ENCODE measurements around the gene PELI1.

The PELI1 gene

DNA sequence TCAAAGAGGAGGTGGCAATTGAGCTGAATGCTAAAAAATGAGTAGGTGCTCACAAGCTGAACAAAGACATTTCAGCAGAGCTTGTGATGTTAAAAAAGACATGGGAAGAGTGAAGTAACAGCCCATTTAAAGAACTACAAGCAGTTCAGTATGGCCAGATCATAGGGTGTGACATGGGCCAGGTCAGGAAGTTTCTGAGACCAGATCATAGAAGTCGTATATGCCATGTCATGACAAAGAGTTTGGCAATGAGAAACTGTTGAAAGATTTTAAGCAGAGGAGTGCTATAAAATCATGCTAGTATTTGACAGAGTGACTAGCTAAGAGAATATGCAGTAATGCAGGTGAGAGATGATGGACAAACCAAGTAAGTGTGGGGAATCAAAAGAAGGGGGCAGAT is 7.3 kb upstream of the PELI1 start:
- FAIRE-seq = no peak

- FAIRE-seq = no peak
Measured at GRCh38 chr2:64145714-64146113, 1.5 kb upstream of the PELI1 start.

GRCh38 chr2:64145119-64145518 is 899 bp upstream of the PELI1 start:
- no peak for FAIRE-seq

DNA sequence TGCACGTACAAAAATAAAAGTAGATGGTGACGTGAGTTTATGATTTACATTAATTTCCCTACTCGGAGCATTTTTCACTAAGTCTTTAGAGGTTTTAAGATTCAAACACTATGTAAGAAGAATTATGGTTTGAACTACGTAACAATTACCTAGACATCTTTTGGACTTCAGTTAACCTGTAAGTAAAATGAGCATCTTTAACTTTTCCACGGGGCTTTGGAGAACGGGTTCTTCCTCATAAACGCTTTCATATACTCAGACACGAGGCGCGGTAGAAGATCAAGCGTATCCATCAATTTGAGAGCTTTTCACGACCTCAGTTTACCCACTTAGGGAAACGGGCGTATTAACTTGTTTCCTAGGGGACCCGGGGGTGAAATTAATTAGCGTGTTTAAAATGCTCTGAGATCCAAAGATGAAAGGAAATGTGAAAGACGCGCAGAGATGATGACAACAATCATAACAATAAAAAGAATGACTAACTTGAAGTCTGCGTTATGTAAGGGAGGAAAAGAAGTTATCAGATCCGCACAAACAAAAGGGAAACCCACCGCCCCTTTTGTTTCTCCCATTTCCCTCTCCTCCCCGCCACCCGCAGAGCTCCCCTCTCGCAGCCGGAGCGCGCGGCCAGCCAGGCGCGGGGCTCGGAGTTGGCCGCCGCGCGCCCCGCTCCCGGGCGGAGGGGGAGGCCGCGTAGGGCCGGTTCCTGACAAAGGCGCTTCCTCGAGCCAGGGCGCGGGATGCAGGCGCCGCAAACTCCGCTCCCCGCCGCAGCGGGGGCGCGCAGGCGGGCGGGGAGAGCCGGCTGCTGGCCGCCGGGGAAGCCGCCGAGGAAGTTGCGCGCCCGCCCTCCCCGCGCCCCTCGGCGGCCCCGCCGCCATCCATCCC is 807 bp downstream of the PELI1 start:
- FAIRE-seq = no peak

- FAIRE-seq = no peak
Measured at GRCh38 chr2:64142741-64143168, 1.5 kb downstream of the PELI1 start.

DNA sequence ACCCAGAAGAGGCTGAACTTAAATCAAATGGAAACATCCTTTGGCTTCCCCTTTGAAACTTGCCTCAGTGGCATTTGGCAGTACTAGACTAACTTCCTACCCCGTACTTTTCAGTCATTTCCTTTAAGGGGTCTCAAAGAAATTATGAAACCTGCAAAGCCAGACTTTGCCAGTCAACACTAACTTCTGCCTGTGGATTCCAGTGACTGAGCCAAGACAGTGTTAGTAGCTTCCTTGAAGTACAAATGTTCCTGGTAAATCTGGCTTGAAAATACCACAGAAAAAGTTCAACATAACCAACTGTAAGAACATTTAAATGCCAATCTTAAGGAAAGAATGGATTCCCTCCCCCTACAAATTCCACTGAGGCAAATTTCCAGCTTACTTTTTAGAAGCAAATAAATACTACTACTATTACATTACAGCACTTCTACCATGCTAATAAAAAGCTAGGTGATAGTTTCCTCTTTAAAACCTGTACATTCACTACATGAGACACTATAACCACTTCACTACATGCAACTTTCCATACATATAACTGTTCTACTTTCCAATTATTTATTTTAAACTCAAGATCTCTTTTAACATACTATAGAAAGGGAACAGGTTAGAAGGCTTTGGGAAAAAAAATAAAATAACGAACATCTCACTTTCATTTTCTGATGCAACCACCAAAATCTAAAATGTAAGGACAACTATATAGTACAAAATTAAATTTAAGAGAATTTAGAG is 2.4 kb downstream of the PELI1 start:
- FAIRE-seq = no peak

- FAIRE-seq = no peak
Measured at GRCh38 chr2:64140665-64141200, 3.5 kb downstream of the PELI1 start.

DNA sequence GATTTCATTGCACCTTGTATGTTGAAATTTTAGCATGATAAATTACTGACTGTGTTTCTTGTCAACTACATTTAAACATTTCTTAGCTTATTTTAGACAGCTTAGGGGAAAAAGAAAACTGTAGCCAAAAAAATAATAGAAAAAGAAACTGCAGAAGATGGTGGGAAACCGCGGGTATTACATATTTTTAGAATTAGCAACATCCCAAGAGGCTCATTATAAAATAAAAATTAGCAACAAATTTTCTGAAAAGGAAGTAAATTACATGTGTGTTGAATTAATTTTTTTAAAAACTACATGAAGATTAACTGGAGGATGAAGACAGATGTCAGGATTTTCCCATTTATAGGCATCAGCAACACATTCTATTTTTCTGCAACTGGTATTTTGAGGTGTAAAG is 4.3 kb downstream of the PELI1 start:
- no peak for FAIRE-seq

- FAIRE-seq = no peak
Measured at GRCh38 chr2:64137996-64138395, 6.2 kb downstream of the PELI1 start.

GRCh38 chr2:64137567-64137966 is 6.7 kb downstream of the PELI1 start:
- peak; percentile 23 for FAIRE-seq

DNA sequence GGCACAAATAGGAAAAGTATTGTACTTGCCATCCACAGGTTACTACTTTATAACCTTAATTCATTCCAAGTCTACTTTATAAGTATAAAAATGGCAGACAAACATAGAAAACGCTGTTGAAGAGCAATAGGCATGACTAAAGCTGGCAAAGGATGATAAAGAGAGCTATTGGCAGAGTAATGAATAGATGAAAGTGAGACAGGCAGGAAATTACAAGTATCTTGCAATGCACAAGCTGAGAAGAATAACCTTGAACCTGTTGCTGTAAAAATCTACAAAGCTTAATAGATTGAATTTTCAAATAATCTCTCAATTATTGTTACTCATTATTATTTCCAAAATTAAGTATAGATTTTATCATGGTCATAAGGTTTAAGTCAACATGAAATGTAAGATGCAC is 8.8 kb downstream of the PELI1 start:
- FAIRE-seq = no peak

GRCh38 chr2:64134813-64135212 is 9.4 kb downstream of the PELI1 start:
- peak; percentile 98 for FAIRE-seq

GRCh38 chr2:64133828-64134227 is 10.4 kb downstream of the PELI1 start:
- FAIRE-seq = no peak

DNA sequence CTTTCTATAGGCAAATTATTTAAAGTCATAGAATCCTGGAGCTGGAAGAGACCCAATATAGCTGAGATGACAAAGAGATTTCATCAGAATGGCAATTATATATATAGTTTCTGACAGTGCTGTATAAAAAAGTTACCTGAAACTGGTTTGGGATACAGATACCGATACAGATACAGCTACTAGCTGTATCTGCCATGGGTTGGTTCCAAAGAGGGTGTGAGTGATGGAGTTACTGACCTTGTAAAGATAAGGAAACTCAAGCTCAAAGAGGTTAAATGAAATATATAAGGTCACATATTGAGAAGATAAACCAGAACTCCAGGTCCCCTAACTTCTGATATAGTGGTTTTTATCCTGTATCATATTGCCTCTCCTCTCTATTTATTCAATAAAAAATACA is 10.9 kb downstream of the PELI1 start:
- no peak for FAIRE-seq

DNA sequence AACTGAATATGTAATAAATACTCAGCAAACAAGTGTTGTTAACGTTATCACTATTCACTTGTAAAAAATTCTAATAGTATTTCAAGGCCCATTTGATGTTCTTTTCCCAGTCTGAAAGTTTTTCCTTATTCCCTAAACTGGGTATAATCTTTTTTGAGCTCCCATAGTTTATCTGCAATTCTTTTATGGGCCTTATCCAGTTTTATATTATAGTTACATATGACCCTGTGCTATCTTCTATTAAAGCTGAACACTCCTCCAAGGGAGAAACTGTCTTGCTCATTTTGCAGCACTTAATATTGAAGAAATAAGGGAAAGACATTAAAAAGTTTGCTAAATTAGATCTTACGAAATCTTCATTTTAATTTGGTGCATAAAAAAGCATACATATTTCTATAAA is 13.9 kb downstream of the PELI1 start:
- peak; percentile 76 for FAIRE-seq

DNA sequence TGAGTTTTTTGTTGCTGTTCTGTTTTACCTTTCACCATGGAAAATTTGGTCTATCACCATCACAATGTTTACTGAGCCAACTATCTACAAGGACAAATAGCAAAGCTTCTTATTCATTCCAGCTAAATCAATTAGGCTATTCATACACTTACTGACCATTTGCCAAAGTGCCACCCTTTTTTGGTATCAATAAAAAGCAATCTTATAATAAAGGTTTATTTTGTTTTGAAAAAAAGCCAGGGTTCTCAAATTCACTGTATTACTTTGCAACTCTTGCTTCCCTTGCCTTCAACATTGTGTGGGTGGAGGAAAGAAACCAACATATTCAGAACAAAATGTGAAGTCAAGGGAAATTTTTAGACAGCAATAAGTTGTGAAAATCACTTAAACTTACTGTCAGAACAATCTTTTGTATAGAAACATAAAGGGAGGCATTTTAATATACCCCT is 15.3 kb downstream of the PELI1 start:
- no peak for FAIRE-seq

DNA sequence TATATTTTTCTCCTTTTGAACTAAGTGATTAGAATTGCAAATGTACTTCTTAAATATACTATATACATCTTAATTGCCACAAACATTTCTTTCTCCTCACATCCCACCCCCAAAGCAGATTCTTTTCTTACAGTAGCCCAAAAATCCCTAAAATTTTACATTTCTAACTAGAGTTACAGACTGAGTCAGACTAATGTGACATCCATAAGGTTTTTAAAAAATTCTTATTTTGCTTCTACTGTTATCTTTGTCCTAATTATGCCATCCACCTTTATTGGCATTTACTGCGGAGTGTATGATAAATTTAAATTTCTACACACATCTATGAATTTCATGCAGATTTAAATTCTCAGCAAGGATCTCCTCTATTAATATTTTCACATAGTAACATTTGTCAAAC is 15.8 kb downstream of the PELI1 start:
- no peak for FAIRE-seq

GRCh38 chr2:64127119-64127518 is 17.1 kb downstream of the PELI1 start:
- no peak for FAIRE-seq

GRCh38 chr2:64126601-64127000 is 17.6 kb downstream of the PELI1 start:
- no peak for FAIRE-seq

DNA sequence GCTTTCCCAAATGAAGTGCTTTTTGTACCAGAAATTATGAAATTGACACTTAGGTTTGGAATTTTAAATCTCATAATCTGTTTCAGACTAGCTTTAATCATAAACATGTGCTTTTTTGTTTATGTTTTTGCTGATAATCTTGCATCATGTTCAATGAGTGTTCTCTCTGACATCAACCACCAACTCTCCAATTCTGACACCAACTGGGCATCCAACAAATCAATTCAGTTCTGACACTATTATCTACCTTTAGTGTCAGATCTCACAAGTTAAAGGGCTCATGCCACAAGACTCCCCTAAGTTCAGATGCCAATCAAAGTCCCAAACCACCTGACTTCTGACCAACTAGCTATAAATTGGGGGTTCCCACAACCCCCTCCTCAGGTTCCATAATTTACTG is 19.6 kb downstream of the PELI1 start:
- no peak for FAIRE-seq

- no peak for FAIRE-seq
Measured at GRCh38 chr2:64124168-64124567, 20.1 kb downstream of the PELI1 start.

DNA sequence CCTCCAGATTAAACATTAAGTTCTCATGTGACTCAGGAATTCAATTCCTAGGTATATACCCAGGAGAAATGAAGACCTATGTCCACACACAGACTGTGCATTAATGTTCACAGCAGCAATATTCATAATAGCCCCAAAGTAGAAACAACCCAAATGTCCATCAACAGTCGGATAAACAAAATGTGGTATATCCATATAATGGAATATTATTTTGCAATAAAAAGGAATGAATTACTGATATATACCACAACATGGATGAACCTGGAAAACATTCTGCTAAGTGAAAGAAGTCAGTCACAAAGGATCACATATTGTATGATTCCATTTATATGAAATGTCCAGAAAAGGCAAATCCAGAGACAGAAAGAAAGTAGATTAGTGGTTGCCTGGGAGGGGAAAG is 20.5 kb downstream of the PELI1 start:
- no peak for FAIRE-seq

GRCh38 chr2:64122358-64122757 is 21.9 kb downstream of the PELI1 start:
- no peak for FAIRE-seq

GRCh38 chr2:64120928-64121327 is 23.3 kb downstream of the PELI1 start:
- no peak for FAIRE-seq
